Psoas muscle (tissue), 8 donors: Measurements from ENCODE around the gene CARHSP1. TPM values are rescaled to one million over a fixed set of nuclear protein-coding genes. Genes with fewer than 3 reads are reported as not detected.

Experiments used
- ATAC-seq, 4 donors: fragments of 200-7000 bp; cut with Tn5 transposase; one replicate each; pipeline ENCODE4 v1.9.1; 2020; ENCODE audit warnings: moderate library complexity in 3 of 4, mild to moderate bottlenecking in 2 of 4
- DNase-seq, 2 donors: peaks; one replicate each; pipeline ENCODE4 v3.0.0-alpha.2; 2020
- H3K27ac ChIP-seq: fragments of 200-600 bp; one replicate; pipeline ENCODE4 v1.8.0; 2022
- H3K27me3 ChIP-seq, 3 donors: fragments of 200-600 bp in 1 of 3; one replicate each; pipeline versions ENCODE4 v1.6.1 to v1.8.0; 2013 to 2022; ENCODE audit warnings: low read length in 2 of 3, mild to moderate bottlenecking in 2 of 3, moderate library complexity in 1 of 3; ENCODE audit not compliant: insufficient read depth in 3 of 3
- H3K36me3 ChIP-seq, 2 donors: fragments of 200-600 bp in 1 of 2; one replicate each; pipeline versions ENCODE4 v1.6.1 to v1.8.0; 2013 to 2022; ENCODE audit warnings: low read depth in 1 of 2, mild to moderate bottlenecking in 1 of 2, moderate library complexity in 1 of 2; ENCODE audit not compliant: insufficient read depth in 1 of 2
- H3K4me1 ChIP-seq: fragments of 200-600 bp; one replicate; pipeline ENCODE4 v1.8.0; 2022
- H3K4me3 ChIP-seq: fragments of 200-600 bp; one replicate; pipeline ENCODE4 v1.8.0; 2022; ENCODE audit warnings: mild to moderate bottlenecking
- H3K9me3 ChIP-seq: fragments of 200-600 bp; one replicate; pipeline ENCODE4 v1.8.0; 2022
- CTCF ChIP-seq: fragments of 200-600 bp; IDR thresholded peaks from one replicate; pipeline ENCODE4 v1.8.0; 2022; ENCODE audit warnings: antibody characterized with exemption
- WGBS, 3 donors: extraction: QIAGEN DNeasy Blood & Tissue Kit; methylation state at CpG; one replicate each; pipeline versions ENCODE4 v1.1.6 to v1.1.7; 2013; 5-methylcytosine and 5-hydroxymethylcytosine counted together
- intact Hi-C, 2 donors: fragments of 100-400 bp; cut with DNase I; formaldehyde crosslinking; loops; one replicate each; pipeline versions ENCODE4 v1.11.0 to v1.14.2; 2022
- polyA plus RNA-seq, 3 donors: library from polyadenylated mRNA; stranded (reverse); fragments of 200-250 nt; gene quantifications; one replicate each; pipeline ENCODE4 v1.2.3, GENCODE V29; 2013
- total RNA-seq, 4 donors: library from RNA; stranded (reverse); fragmentation: NEBNext Ultra II Directional in 2 of 4; extraction: Animal tissue kit (Norgen Biotek cat#: 25700) in 2 of 4; gene quantifications; one replicate each; pipeline versions ENCODE4 v1.2.1 to v1.2.4, GENCODE V29; 2021 to 2023
- donor health status: healthy with polysubstance abuse.
- donor health status: DM: no; HTN: no; CAD: no; lungs with moderate emphysema.
- donor health status: Bipolar disorder and iron deficiency.
- donor health status: healthy.
- donor health status: DM: yes; HTN: yes; CAD: no.
- donor health status: DM: no; HTN: no; CAD: no.
- donor health status: DM: no; HTN: no; CAD: no.
- donor health status: DM: yes; HTN: yes; CAD: no.

Gene CARHSP1
- total and polyA plus RNA-seq, 7 donors: 9.8 to 23.0 (median 16.6) TPM

DNA sequence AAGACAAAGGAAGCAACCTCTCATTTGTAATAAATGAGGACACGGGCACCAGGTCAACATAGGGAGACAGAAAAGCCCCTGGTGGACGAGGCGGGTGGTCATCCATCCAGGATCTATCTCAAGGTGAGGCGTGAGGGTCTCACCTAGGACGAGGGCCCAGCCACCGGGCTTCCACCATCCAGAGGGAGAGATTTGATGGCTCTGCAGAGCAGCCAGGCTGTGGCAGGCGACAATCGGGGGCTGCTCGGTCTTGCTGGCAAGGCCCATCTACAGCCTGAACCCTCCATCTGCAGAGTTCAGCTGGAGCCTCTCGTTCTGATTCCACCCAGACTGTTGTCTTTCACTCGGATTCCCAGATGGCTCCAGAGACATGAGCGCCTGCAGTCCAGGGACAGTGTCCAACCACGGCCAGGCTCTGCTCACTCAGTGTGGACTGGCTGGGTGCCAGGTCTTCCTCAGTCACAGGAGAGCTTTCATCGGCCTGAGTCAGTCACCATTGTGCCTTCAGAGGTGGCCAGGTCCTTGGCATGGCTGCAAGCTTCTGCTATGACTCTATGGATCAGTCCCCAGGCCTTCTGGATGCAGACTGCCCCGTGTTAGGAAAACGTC lies 19.2 kb upstream of the CARHSP1 start:
- DNase-seq (peak; percentile 93 to 95), ATAC-seq (peak; percentile 74 to 79 (median 77))
- Histone ChIP-seq H3K4me3 (no peak overlapping the region), H3K27ac (peak overlapping the region; percentile 76), H3K36me3 (peaks cover 0 to 38% of the 10 kb centered on the region in 2 donors), H3K4me1 (peaks cover 53% of the 10 kb centered on the region), H3K9me3 (no peaks in the 10 kb centered on the region), H3K27me3 (peaks cover 0 to 6% (median 0%) of the 10 kb centered on the region in 3 donors)
- WGBS, 3 donors: 45 to 57% (median 49%) methylated on average over 15 to 16 of the region's 16 CpGs
- no peak for TF ChIP-seq CTCF
- intact Hi-C loops: loop anchor here (5.0 to 10.0 kb wide), 3 partner anchors 91 to 207 kb away; partner anchors contain the start of genes PMM2 (in 2 of the 2), TMEM186 (in 2 of the 2) and HAPSTR1 (in 1 of the 2)

DNA sequence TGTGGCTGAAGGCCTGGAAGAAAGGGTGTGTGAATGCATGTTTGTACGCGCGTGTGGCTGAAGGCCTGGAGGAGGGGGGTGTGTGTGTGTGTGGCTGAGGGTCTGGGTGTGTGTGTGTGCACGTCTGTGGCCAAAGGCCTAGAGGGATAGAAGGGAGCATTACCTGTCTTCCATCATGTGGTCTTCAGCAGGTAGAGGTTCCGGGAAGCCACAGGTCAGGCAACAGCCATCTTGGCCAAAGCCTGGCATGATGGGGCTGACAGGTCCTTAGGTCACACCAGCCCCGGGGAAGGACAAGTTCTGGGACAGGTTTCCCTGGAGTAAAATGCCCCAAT lies 18.6 kb upstream of the CARHSP1 start:
- H3K4me3 ChIP-seq: no peak overlapping the region
- H3K36me3 ChIP-seq: peaks cover 0 to 32% of the 10 kb centered on the region in 2 donors
- DNase-seq (no peak), ATAC-seq (no peak)
- H3K4me1 ChIP-seq: peaks cover 46% of the 10 kb centered on the region
- peak overlapping the region; percentile 76 for H3K27ac ChIP-seq
- 86 to 92% (median 88%) methylated on average over 6 of the region's 6 CpGs for WGBS, 3 donors
- H3K27me3 ChIP-seq: peaks cover 0 to 11% (median 0%) of the 10 kb centered on the region in 3 donors
- TF ChIP-seq CTCF: no peak
- intact Hi-C loops: loop anchor here (5.0 to 10.0 kb wide), 3 partner anchors 90 to 207 kb away; partner anchors contain the start of genes PMM2 (in 2 of the 2), TMEM186 (in 2 of the 2) and HAPSTR1 (in 1 of the 2)
- no peaks in the 10 kb centered on the region for H3K9me3 ChIP-seq

GRCh38 chr16:8886593-8887430 lies 18.0 kb upstream of the CARHSP1 start:
- H3K4me3 ChIP-seq: no peak overlapping the region
- no peaks in the 10 kb centered on the region for H3K9me3 ChIP-seq
- peaks cover 46% of the 10 kb centered on the region for H3K4me1 ChIP-seq
- peak overlapping the region; percentile 76 for H3K27ac ChIP-seq
- TF ChIP-seq CTCF: no peak
- peaks cover 0 to 16% (median 0%) of the 10 kb centered on the region in 3 donors for H3K27me3 ChIP-seq
- no peak for ATAC-seq
- peaks cover 0 to 26% of the 10 kb centered on the region in 2 donors for H3K36me3 ChIP-seq
- DNase-seq: no peak
- intact Hi-C loops: loop anchor here (5.0 to 10.0 kb wide), 3 partner anchors 90 to 208 kb away; partner anchors contain the start of genes PMM2 (in 2 of the 2), TMEM186 (in 2 of the 2) and HAPSTR1 (in 1 of the 2)
- WGBS, 3 donors: 64 to 68% (median 67%) methylated on average over 19 of the region's 19 CpGs

- Histone ChIP-seq H3K27ac (peak overlapping the region; percentile 48), H3K9me3 (no peaks in the 10 kb centered on the region), H3K4me3 (no peak overlapping the region), H3K36me3 (peaks cover 0 to 17% of the 10 kb centered on the region in 2 donors), H3K27me3 (peaks cover 0 to 16% (median 0%) of the 10 kb centered on the region in 3 donors), H3K4me1 (peaks cover 46% of the 10 kb centered on the region)
- peak; percentile 25 to 54 (median 42) for ATAC-seq
- TF ChIP-seq CTCF: no peak
- intact Hi-C loops: loop anchor here (5.0 to 10.0 kb wide), 3 partner anchors 89 to 209 kb away; partner anchors contain the start of genes PMM2 (in 2 of the 2), TMEM186 (in 2 of the 2) and HAPSTR1 (in 1 of the 2)
- 10 to 18% (median 11%) methylated on average over 20 of the region's 20 CpGs for WGBS, 3 donors
- DNase-seq: peak; percentile 51 to 70
Observed at GRCh38 chr16:8885674-8886592, 17.1 kb upstream of the CARHSP1 start.
